NOMO-1 treated with dmso at 0.1 percent for 144 hours (cell line): ENCODE measurements around the gene CD28.
"Not testable (repeated sequence)": the region's sequence is repeated elsewhere in the genome, so short reads cannot be mapped to it uniquely, and the experiment has no call there.

Source experiments
- DNase-seq: peaks from one replicate; lab custom pipeline; 2025; ENCODE audit not compliant: unreplicated experiment; lab: John Stamatoyannopoulos, UW

CD28 gene

DNA sequence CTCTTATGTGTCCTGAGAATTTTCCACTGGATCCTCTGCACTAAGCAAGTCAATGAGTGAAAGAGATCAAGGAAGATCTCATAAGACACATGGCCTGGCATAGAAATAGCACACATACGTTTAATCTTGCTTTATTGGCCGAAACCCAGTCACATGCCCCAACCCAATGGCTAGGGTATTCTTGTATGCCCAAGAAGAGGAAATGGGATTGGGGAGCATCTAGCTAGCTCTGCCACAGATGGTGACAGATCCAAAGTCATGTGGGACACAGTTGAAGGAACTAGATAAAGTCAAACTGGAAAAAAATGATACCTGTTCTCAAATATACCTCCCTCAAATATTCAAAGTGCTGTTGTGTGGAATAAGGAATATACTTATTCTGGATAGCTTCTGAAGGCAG is 74.7 kb downstream of the CD28 start:
- no peak for DNase-seq

DNA sequence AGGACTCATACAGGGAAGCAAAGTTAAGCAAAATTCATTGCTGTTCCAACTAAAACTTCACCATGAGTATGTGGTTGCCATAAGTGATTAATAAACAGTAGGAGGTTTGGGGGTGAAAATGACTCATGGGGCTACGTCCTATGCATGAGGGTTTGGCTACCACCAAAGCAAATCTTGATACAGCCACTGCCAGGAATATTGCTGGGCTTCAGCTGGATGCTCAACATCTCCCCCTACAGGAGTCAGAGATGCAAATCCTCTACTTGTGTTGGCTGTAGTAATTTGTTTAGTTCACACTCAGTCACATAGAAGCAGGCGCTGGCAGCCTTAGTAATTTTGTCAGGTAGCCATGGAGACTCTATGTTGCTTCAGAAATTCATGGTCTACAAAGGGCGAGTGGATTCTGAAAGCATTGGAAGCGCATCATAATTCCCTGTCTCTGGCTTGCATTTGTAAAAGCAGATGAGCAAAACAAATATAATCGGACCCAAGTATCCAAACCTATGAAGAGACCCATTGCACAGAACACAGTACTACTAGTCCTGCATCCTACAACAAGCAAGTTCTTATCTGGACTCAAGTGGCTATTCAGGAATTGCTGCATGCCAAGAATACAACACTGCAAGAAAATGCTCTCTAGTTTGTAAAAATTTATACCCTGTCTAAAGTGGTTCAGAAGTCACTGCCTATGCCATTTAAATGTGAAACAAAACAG is 76.0 kb downstream of the CD28 start:
- no peak for DNase-seq

DNA sequence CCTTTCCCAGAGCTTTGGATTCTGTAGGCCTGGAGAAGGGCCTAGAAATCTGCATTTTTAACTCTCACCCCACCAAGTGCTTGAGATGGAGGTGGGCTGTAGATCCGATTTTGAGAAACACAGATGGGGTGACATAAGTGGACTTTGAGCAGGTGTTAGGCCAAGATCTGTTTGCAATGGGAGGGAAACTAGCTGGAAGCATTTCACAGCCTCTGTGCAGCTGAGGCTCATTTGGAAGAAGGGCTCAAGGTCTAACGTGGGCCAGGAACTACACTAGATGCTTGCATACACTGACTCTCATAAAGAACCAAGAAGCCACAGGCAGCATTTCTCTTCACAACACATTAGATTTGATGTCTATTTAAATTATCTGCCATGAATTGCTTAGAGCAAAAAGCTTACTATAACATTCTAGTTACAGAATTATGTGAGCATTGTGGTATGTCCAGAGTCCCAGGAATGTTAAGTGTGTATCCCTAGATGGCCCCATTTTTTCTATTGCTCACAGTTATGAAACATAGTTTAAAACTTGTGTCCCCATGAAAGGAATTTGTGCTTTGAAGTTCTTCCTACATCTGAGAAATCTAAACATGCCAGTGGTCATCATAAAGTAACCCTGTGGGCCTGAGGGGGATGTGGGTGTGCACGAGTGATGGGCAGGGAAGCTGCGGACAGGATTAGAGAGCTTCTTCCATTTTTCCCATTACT is 77.2 kb downstream of the CD28 start:
- DNase-seq = no peak

DNA sequence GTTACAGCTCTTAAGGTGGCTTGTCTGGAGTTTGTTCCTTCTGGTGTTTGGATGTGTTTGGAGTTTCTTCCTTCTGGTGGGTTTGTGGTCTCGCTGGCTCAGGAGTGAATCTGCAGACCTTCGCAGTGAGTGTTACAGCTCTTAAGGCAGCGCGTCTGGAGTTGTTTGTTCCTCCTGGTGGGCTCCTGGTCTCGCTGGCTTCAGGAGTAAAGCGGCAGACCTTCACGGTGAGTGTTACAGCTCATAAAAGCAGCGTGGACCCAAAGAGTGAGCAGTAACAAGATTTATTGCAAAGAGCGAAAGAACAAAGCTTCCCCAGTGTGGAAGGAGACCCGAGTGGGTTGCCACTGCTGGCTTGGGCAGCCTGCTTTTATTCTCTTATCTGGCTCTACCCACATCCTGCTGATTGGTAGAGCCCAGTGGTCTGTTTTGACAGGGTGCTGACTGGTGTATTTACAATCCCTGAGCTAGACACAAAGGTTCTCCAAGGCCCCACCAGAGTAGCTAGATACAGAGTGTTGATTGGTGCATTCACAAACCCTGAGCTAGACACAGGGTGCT is 78.4 kb downstream of the CD28 start:
- DNase-seq = not testable (repeated sequence)

DNA sequence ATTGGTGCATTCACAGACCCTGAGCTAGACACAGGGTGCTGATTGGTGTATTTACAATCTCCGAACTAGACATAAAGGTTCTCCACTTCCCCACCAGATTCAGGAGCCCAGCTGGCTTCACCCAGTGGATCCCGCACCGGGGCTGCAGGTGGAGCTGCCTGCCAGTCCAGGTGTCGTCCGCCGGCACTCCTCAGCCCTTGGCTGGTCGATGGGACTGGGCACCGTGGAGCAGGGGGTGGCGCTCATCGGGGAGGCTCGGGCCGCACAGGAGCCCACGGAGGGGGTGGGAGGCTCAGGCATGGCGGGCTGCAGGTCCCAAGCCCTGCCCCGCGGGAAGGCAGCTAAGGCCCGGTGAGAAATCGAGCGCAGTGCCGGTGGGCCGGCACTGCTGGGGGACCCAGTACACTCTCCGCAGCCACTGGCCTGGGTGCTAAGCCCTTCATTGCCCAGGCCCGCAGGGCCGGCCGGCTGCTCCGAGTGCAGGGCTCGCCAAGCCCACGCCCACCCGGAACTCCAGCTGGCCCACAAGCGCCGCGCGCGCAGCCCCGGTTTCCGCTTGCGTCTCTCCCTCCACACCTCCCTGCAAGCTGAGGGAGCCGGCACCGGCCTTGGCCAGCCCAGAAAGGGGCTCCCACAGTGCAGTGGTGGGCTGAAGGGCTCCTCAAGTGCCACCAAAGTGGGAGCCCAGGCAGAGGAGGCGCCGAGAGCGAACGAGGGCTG is 79.1 kb downstream of the CD28 start:
- DNase-seq = not testable (repeated sequence)

DNA sequence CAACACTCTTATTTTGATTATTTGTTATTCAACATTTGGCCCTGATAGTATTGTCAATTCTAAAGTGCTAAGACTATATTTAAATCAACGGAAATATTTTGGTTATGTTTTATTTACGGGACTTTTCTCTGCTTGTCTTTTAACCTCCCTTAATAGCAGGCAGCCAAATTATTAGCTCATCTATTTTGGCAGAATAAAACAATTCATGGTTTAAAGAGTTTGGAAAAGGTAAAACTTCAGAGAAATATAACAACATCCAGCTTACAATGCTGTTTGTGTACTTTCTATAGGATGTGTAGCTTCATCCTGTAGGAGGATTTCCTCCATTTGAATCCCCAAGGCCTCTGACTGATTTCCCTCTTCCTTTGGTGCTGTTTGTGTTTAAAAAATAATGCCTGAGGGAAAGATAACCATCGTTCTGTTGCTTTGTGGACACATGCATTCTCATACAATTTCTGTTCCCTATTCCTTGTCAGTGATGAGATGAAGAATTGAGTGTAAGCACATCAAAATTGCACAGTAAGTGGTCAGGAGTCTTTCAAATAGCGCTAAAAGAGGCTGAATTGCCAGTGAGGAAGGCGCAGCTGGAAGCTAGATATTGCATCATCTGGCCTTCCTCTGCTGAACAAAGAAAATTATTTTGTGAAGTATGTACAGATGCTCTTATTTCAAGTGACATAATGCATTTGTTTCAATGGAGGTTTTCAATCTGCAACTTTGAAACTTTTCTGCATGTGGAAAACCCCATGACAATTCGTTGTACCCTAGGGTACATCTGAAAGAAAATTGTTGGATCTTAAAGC is 80.3 kb downstream of the CD28 start:
- DNase-seq = peak; percentile 70

DNA sequence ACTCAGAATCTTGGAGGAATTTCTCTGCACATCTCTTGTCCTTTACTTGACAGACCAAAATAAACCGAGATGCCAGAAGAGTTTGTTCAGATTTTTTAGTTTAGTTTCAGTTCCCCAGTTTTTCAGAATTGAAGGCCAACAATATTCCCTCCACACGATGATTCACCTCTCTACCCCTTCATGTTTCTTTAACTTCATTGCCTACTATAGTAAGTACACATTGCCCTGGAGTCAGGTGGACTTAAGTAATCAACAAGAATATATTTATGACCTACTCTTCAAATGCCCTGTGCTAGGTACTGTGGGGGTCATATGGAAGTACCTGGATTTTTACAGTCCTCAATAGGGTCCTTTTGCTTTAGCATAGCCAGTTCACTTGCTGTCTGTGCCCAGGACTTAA is 81.5 kb downstream of the CD28 start:
- DNase-seq = peak; percentile 77
